MG63 (cell line): Measurements from ENCODE around the gene ELAC1. TPM values are rescaled to one million over a fixed set of nuclear protein-coding genes. Genes with fewer than 3 reads are reported as not detected.

Experiments used
- DNase-seq: peaks from one replicate; pipeline ENCODE4 v3.0.0-alpha.2; 2020
- H3K27me3 ChIP-seq: fragments of 250-450 bp; sonication (Bioruptor Pico); 2 replicates; pipeline ENCODE4 v1.5.1; 2020; ENCODE audit warnings: mild to moderate bottlenecking, moderate library complexity
- H3K36me3 ChIP-seq: fragments of 250-450 bp; sonication (Bioruptor Pico); 2 replicates; pipeline ENCODE4 v1.5.1; 2020; ENCODE audit warnings: mild to moderate bottlenecking, moderate library complexity
- H3K4me3 ChIP-seq: fragments of 250-450 bp; sonication (Bioruptor Pico); 2 replicates; pipeline ENCODE4 v1.5.1; 2020; ENCODE audit warnings: mild to moderate bottlenecking, moderate library complexity
- H3K9me3 ChIP-seq: fragments of 250-450 bp; sonication (Bioruptor Pico); 2 replicates; pipeline ENCODE4 v1.5.1; 2020; ENCODE audit warnings: mild to moderate bottlenecking, moderate library complexity
- total RNA-seq: library from RNA; depleted of rRNA; stranded (reverse); fragments of >200 nt; shearing (Covaris generic); gene quantifications from 2 replicates; pipeline ENCODE4 v1.2.3, GENCODE V29; 2014; ENCODE audit warnings: low replicate concordance; rRNA removed

ELAC1 gene
- total RNA-seq, 1 experiment from 2014 or later, result 5.8 TPM

DNA sequence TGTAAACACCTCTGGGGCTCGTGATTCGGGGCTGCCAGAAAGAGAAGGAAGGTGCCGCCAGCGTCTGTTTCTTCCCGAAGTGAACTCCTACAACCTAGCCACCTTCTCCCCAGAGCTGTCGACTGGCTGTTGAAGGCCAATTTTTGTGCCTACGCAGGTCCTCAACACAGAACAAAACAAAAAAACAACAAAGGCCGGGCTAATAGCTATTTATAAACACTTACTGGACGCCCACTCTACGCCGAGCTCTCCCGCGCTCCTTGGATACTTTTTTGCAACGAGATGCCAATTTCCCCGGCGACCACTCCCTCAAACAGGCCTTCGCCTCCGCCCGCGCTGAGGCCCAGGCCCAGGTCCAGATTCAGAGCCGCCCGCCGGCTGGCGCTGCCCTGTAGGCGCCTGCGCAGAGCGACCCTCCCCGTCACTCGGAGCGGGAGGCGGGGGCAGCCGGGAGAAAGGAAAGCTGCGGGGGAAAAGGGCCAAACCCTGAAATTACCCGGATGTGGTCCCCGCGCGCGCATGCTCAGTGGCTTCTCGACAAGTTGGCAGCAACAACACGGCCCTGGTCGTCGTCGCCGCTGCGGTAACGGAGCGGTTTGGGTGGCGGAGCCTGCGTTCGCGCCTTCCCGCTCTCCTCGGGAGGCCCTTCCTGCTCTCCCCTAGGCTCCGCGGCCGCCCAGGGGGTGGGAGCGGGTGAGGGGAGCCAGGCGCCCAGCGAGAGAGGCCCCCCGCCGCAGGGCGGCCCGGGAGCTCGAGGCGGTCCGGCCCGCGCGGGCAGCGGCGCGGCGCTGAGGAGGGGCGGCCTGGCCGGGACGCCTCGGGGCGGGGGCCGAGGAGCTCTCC, 62.1 kb downstream of the ELAC1 start, which contains the start of gene SMAD4:
TSS of gene SMAD4 (plus strand) at position 520 of the 843 bp plus-strand sequence. CDS start 16,834 bp downstream, outside the sequence.
- no peaks in the 10 kb centered on the region for H3K9me3 ChIP-seq
- no peaks in the 10 kb centered on the region for H3K27me3 ChIP-seq
- peaks cover 25% of the 10 kb centered on the region for H3K36me3 ChIP-seq
- peak within 1 kb of the TSS; percentile 61 for H3K4me3 ChIP-seq
- DNase-seq, result peak; percentile 93

- peak; percentile 64 for DNase-seq
- no peaks in the 10 kb centered on the region for H3K27me3 ChIP-seq
- H3K36me3 ChIP-seq, result peaks cover 21% of the 10 kb centered on the region
- H3K4me3 ChIP-seq, result peak overlapping the region; percentile 61
- no peaks in the 10 kb centered on the region for H3K9me3 ChIP-seq
Observed at GRCh38 chr18:51030537-51031258, 62.9 kb downstream of the ELAC1 start.

GRCh38 chr18:51032193-51032592, 64.4 kb downstream of the ELAC1 start:
- Histone ChIP-seq H3K27me3 (no peaks in the 10 kb centered on the region), H3K36me3 (peaks cover 16% of the 10 kb centered on the region), H3K9me3 (no peaks in the 10 kb centered on the region), H3K4me3 (peak overlapping the region; percentile 61)
- no peak for DNase-seq

DNA sequence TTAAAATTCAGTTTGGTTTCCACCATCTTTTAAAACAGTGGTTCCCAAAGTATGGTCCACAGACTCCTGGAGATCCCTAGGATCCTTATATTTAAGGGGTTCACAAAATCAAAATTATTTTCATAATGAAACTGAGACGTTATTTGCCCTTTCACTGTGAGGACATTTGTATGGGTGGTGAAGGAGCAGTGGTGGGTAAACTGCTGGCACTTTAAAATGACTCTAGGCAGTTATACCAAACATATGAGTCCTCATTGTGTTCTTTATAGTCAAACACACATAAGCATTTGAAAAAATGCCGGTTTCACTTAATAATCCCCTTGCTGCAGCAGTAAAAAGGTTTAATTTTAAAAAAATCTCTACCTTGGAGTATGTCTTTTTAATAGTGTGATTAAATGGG, 69.4 kb downstream of the ELAC1 start:
- Histone ChIP-seq H3K36me3 (peaks cover 16% of the 10 kb centered on the region), H3K4me3 (no peak overlapping the region), H3K9me3 (no peaks in the 10 kb centered on the region), H3K27me3 (no peaks in the 10 kb centered on the region)
- no peak for DNase-seq

Other genes starting within 250 kb of the ELAC1 start
- 0.07 TPM in 1 of 2 replicates, not detected in the other for gene MRO, start 148.0 kb upstream of the ELAC1 start, total RNA-seq
- gene ME2, start 88.9 kb upstream of the ELAC1 start, total RNA-seq, result 59.8 and 68.3 TPM in 2 replicates
- gene SMAD4, start 62.2 kb downstream of the ELAC1 start, total RNA-seq, result 58.6 and 106 TPM in 2 replicates
- 18.2 and 25.7 TPM in 2 replicates for gene MEX3C, start 229.6 kb downstream of the ELAC1 start, total RNA-seq